ES-I3 (cell line): Measurements from ENCODE around the gene RASSF5.

Experiments
- H3K36me3 ChIP-seq: 2 replicates; pipeline ENCODE4 v1.6.1; 2013; ENCODE audit warnings: mild to moderate bottlenecking, low read length, control low read depth, moderate library complexity; ENCODE audit not compliant: insufficient read depth
- H3K4me1 ChIP-seq: 2 replicates; pipeline ENCODE4 v1.6.1; 2013; ENCODE audit warnings: mild to moderate bottlenecking, control low read depth, low read length; ENCODE audit not compliant: insufficient read depth
- H3K9ac ChIP-seq: 2 replicates; pipeline ENCODE4 v1.6.1; 2013; ENCODE audit warnings: low read depth, mild to moderate bottlenecking, low read length, moderate library complexity
- H3K9me3 ChIP-seq: 2 replicates; pipeline ENCODE4 v1.6.1; 2013; ENCODE audit warnings: mild to moderate bottlenecking, low read length, moderate library complexity; ENCODE audit not compliant: control insufficient read depth, insufficient read depth

RASSF5 gene

GRCh38 chr1:206588492-206588891 lies 81.2 kb downstream of the RASSF5 start:
- Histone ChIP-seq H3K4me1 (0 out of 2 replicates have a peak, but pooled peaks cover under 1% of the 10 kb centered on the region), H3K9me3 (no peaks in the 10 kb centered on the region), H3K9ac (no peak overlapping the region), H3K36me3 (no peaks in the 10 kb centered on the region; the same call in 1 of the 2 replicates)

- Histone ChIP-seq H3K9ac (no peak overlapping the region), H3K36me3 (no peaks in the 10 kb centered on the region; the same call in 1 of the 2 replicates), H3K9me3 (no peaks in the 10 kb centered on the region), H3K4me1 (no peaks in the 10 kb centered on the region)
Measured at GRCh38 chr1:206589206-206589605, 81.9 kb downstream of the RASSF5 start.

- Histone ChIP-seq H3K36me3 (no peaks in the 10 kb centered on the region; the same call in 1 of the 2 replicates), H3K4me1 (no peaks in the 10 kb centered on the region), H3K9ac (no peak overlapping the region), H3K9me3 (no peaks in the 10 kb centered on the region)
Measured at GRCh38 chr1:206590025-206590758, 82.9 kb downstream of the RASSF5 start.

DNA sequence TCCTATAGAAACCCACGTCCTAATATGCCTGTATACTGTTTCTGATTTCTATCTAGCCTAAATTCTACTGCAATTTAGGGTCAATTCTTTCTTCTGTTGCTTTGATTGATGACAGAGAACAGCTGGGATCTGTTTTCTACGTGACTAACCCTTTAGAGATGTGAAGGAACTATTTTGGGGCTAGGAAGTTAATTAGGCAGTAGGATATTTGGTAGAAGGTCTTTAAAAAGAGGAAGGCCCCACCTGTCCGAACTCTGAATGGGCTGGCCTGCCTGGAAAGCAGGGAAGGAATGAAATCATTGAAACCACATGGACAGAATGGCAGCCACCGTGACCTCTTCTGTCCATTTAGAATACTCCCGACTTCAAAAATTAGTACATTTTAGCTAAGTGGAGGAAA lies 83.9 kb downstream of the RASSF5 start:
- H3K36me3 ChIP-seq, result peaks cover 5% of the 10 kb centered on the region; the same call in 1 of the 2 replicates
- no peaks in the 10 kb centered on the region for H3K4me1 ChIP-seq
- H3K9me3 ChIP-seq, result no peaks in the 10 kb centered on the region
- no peak overlapping the region for H3K9ac ChIP-seq

- peaks cover 5% of the 10 kb centered on the region; the same call in 1 of the 2 replicates for H3K36me3 ChIP-seq
- H3K9me3 ChIP-seq, result no peaks in the 10 kb centered on the region
- no peak overlapping the region for H3K9ac ChIP-seq
Measured at GRCh38 chr1:206591696-206592095, 84.4 kb downstream of the RASSF5 start.

GRCh38 chr1:206593351-206593925 lies 86.1 kb downstream of the RASSF5 start:
- no peak overlapping the region for H3K9ac ChIP-seq
- H3K36me3 ChIP-seq, result peaks cover 11% of the 10 kb centered on the region; the same call in 1 of the 2 replicates
- no peaks in the 10 kb centered on the region for H3K9me3 ChIP-seq
- no peaks in the 10 kb centered on the region for H3K4me1 ChIP-seq

More at GRCh38 chr1:206591696-206592095, 84.4 kb downstream of the RASSF5 start:
- no peaks in the 10 kb centered on the region for H3K4me1 ChIP-seq

DNA sequence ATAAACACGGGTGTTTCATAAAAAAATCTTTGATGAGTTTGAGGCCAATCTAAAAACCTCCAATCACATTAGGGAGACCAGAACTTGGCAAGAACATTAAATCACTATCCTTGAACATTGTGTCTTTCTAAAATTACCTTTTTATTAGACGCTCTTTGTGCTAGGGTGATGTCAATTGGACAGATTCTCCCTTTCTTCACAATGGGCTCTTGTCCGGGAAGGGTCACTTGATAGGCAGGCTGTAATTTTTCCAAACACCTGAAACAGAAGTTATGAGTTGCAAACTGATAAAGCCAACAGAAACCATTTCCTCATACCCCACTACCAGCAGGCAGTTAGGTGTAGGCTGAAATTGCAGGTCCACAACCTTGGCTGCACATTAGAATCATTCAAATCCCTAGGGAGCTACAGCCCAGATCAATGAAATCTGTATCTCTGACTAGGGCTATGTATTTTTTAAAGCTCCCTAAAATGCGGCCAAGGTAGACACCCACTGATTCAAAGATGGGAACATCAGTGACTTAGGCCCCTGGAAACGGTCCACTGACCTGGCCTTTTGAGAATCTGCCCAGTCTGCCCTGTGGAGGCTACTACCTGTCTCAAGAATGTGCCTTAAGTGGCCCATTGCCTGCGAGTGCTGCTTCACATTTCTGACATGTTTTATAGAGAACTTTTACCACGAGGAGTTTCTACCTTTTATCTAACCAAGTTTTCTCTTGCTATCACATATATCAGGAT lies 88.4 kb downstream of the RASSF5 start:
- Histone ChIP-seq H3K9me3 (no peaks in the 10 kb centered on the region), H3K9ac (no peak overlapping the region), H3K36me3 (peaks cover 14% of the 10 kb centered on the region), H3K4me1 (no peaks in the 10 kb centered on the region)

- H3K9ac ChIP-seq, result no peak overlapping the region
- no peaks in the 10 kb centered on the region for H3K4me1 ChIP-seq
- peaks cover 14% of the 10 kb centered on the region for H3K36me3 ChIP-seq
- H3K9me3 ChIP-seq, result no peaks in the 10 kb centered on the region
Measured at GRCh38 chr1:206596319-206596666, 89.0 kb downstream of the RASSF5 start.

- no peaks in the 10 kb centered on the region for H3K9me3 ChIP-seq
- peaks cover 12% of the 10 kb centered on the region for H3K36me3 ChIP-seq
- no peak overlapping the region for H3K9ac ChIP-seq
- H3K4me1 ChIP-seq, result no peaks in the 10 kb centered on the region
Measured at GRCh38 chr1:206600527-206600926, 93.2 kb downstream of the RASSF5 start.

GRCh38 chr1:206604861-206605260 lies 97.5 kb downstream of the RASSF5 start:
- Histone ChIP-seq H3K4me1 (no peaks in the 10 kb centered on the region), H3K9ac (no peak overlapping the region), H3K36me3 (no peaks in the 10 kb centered on the region; the same call in 1 of the 2 replicates), H3K9me3 (no peaks in the 10 kb centered on the region)

DNA sequence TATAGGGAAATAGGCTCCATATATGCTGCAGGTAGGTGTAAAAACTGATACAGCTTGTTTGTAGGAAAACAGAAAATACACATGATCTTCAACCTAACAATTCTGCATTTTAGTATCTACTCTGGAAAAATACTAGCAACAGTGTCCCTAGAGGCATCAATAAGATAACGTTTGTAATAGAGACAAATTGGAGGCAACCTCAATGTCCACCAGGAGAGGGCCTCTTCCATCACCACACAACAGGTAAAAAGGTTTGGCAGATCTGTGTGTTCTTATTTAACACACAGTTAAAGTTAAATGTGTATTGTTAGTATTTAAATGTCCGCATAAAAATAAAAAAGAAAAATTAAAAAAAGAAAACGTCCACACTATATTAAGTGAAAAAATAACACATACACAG lies 99.5 kb downstream of the RASSF5 start:
- no peaks in the 10 kb centered on the region; the same call in 1 of the 2 replicates for H3K36me3 ChIP-seq
- H3K4me1 ChIP-seq, result 0 out of 2 replicates have a peak, but pooled peaks cover 5% of the 10 kb centered on the region
- H3K9ac ChIP-seq, result no peak overlapping the region
- H3K9me3 ChIP-seq, result no peaks in the 10 kb centered on the region

GRCh38 chr1:206608108-206608698 lies 100.9 kb downstream of the RASSF5 start:
- H3K36me3 ChIP-seq, result no peaks in the 10 kb centered on the region
- 0 out of 2 replicates have a peak, but pooled peaks cover 5% of the 10 kb centered on the region for H3K4me1 ChIP-seq
- no peak overlapping the region for H3K9ac ChIP-seq
- no peaks in the 10 kb centered on the region for H3K9me3 ChIP-seq

GRCh38 chr1:206609229-206609991 lies 102.1 kb downstream of the RASSF5 start:
- Histone ChIP-seq H3K4me1 (0 out of 2 replicates have a peak, but pooled peaks cover 5% of the 10 kb centered on the region), H3K9ac (no peak overlapping the region), H3K36me3 (no peaks in the 10 kb centered on the region), H3K9me3 (no peaks in the 10 kb centered on the region)
